CD4-positive, alpha-beta T cell treated with Interleukin-6 for 4 hours (primary cell): ENCODE results near the gene CCDC28A.

Experiments used
- DNase-seq: peaks from one replicate; pipeline ENCODE4 v3.0.0-alpha.2; 2020; ENCODE audit warnings: mixed read lengths

The CCDC28A gene

GRCh38 chr6:138796771-138797170 lies 23.2 kb downstream of the CCDC28A start:
- DNase-seq = no peak

GRCh38 chr6:138797806-138798446 lies 24.4 kb downstream of the CCDC28A start:
- no peak for DNase-seq

GRCh38 chr6:138800377-138801150 lies 27.0 kb downstream of the CCDC28A start:
- DNase-seq = no peak

DNA sequence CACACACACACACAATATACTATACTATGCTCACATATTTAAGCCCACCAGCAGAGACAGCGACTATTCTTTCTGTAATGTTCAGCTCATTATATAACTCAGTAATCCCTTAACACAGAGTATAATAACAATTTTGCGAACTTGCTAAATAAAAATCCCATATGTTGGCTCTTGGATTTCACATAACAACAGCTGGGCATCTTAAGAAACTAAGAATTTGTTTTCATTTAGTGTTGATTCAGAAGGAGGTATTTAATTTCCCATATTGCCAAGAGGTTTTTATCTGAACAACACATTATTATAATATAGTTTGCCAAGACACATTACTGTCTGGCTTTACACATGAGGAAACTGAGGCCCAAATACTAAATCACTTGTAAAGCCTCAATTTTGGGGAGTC lies 29.8 kb downstream of the CCDC28A start:
- no peak for DNase-seq

DNA sequence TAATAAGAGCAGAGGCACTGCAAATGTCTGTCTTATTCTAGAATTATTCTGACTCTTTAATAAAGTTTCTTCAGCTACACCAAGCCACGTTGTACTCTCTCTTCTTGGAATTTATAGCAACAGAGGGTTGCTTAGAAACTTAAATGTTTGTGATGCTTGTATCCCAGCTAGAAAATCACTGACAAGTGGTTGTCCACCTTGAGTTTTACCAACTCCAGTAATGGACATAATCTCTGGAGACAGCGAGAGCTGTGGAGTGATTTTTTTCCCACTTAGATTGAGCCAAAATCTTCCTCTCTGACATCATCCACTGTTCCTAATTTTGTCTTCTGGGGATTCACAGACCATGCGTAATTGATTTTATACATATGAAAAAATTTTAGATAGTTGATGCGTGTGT lies 30.3 kb downstream of the CCDC28A start:
- no peak for DNase-seq

DNA sequence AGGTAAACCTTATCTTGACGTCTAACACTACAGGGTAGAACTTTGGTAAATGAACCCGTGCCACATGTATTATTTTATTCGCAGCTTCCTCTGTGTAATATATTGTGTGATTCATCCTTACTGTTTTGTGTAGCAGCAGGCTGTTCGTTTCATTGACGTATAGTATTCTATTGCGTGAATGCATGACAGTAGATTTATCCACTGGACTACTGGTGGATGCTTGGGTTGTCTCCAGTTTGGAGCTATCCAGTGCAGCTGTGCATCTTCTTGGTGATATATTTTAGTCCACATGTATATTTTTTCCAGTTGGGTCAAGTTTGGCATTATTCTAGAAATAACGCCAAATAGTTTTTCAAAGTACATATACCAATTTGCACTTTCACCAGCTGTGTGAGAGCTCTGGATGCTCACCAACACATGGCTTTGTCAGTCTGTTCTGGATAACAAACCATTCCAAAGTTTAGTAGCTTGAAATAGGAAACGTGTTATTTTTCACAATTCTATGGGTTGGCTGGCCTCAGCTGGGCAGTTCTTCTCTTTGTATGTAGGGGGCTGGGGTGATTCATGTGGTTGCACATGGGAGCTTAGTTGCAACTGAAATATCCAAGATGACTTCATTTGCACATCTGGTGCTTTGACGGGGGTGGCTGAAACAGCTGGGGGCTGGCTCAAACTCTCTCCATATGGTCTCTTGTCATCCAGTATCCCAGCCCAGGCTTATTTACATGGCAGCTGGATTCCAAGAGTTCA lies 31.6 kb downstream of the CCDC28A start:
- no peak for DNase-seq

DNA sequence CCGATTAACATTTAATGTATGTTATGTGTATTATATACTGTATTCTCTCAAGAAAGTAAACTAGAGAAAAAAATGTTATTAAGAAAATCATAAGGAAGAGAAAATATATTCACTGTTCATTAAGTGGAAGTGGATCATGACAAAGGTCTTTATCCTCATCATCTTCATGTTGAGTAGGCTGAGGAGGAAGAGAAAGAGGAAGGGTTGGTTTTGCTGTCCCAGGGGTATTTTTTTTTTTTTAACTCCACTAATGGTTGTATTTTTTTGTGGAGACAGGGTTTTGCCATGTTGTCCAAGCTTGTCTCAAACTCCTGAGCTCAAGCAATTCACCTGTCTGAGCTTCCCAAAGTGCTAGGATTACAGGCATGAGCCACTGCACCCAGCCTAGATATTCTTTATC lies 33.3 kb downstream of the CCDC28A start:
- no peak for DNase-seq

GRCh38 chr6:138809677-138810076 lies 36.1 kb downstream of the CCDC28A start:
- no peak for DNase-seq

- no peak for DNase-seq
Observed at GRCh38 chr6:138811866-138812265, 38.3 kb downstream of the CCDC28A start.

- no peak for DNase-seq
Observed at GRCh38 chr6:138814179-138814834, 40.7 kb downstream of the CCDC28A start.

DNA sequence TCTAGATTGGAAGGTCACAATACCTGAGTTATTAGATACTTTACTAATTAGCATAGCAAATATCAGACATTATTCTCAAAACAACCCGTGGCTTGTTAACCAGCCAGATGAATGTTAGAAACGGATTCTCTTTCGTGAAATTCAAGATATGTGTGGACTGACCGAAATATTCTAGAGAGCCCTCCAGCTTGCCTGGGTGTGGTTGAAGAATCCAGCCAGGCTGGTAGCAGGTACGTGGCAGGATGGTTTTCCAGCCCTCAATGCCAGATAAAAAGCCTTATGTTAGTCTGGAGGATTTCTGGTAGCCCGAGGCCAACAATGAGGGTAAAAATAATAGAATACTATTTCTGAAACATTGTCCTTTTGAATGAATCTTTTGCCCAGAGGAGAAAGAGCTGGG lies 41.7 kb downstream of the CCDC28A start:
- DNase-seq = no peak

- DNase-seq = no peak
Observed at GRCh38 chr6:138815797-138816528, 42.4 kb downstream of the CCDC28A start.

- no peak for DNase-seq
Observed at GRCh38 chr6:138817799-138818198, 44.2 kb downstream of the CCDC28A start.

DNA sequence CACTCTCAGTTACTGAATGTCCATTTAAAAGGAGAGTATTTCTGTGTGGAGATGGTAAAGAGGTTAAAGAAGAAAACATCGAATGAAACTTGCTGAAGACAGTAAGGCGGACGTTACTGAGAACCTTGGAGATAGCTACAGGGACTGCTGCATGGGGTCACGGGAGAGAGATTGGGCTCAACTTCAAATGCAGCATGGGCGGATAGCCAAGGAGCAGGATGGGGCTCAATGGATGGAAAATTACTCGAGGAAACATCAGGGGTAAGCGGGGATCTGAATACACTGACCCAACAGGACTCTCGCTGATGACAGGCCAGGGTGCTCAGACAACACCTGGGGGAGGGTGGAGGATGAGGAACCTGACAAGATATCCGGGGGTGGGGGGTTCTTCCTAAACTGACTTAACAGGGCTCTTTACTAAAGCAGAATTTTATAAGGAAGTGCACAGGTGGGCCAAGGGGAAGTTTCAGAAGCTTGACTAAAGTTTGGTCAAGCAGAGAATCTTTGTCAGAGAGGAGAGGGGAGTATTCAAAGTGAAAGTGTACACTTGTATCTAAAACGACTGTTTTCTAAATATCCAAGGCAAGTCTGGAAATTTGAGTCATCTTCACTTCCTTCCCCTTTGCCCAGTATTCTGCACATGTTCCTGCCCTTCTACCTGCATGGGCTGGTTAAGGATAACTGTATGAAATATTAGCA lies 45.1 kb downstream of the CCDC28A start:
- DNase-seq = no peak

GRCh38 chr6:138821519-138821918 lies 48.0 kb downstream of the CCDC28A start:
- no peak for DNase-seq

DNA sequence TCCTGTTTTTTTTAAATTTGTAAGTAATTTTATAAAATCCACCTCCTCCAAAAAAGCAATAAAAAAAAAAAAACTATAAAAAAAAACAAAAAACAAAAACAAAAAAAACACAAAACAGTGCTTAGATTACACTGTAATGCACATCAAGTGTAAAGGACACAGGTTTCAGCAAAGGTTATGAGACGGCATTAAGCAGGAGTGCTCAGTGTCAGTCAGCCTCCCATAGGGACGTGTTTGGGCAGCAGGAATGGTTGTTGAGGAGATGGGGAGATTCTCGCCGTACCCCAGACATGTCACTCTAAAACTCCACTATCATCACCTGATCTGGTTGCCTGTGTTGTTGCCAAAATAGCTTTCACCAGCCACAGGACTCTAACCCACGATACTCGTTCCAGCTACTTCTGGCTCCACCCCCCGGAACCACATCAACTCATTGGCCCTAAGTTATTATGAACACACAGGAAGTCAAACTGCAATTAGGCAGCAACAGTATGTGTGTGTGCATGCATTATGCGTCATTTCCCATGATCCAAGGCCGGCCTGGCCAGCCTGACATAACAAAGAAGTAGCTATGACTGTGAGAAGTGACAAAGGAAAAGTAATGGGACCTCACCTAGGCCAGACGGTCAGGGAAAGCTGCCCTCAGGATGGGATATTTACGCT lies 51.0 kb downstream of the CCDC28A start:
- DNase-seq = peak; percentile 10

DNA sequence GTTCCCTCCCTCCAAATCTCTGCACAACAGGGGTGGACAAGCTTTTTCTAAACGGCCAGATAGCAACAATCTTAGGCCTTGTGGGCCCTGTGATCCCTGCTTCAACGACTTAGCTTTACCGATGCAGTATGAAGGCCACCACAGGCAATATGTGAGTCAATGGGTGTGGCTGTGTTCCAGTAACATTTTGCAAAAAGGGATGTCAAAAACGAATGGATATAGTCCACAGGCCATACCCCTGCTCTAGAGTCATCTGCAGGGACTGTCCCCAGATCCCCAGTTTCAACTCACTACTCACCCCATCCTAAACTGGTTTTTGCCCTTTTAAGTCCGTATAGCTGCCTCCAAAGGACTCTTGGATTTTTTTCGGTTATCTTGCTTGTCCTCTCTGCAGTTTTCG lies 56.7 kb downstream of the CCDC28A start:
- DNase-seq = no peak

DNA sequence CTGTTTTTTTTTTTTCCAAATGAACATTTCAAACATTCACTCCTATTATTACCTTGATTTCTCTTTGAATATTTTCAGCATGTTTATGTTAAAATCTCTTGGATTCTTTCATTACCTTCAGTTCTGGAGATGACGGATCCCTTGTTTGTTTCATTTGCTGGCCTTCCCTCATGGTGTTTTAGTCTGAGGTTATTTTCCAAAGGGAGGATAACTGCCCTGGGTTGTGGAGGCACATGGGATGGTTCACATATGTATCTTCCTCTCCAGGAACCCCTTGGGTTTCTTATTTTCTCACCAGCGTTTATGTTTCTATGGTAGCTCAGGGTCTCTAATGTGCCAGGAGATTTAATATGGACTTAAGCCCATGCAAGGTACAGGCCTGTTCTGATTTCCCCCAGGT lies 58.6 kb downstream of the CCDC28A start:
- no peak for DNase-seq

DNA sequence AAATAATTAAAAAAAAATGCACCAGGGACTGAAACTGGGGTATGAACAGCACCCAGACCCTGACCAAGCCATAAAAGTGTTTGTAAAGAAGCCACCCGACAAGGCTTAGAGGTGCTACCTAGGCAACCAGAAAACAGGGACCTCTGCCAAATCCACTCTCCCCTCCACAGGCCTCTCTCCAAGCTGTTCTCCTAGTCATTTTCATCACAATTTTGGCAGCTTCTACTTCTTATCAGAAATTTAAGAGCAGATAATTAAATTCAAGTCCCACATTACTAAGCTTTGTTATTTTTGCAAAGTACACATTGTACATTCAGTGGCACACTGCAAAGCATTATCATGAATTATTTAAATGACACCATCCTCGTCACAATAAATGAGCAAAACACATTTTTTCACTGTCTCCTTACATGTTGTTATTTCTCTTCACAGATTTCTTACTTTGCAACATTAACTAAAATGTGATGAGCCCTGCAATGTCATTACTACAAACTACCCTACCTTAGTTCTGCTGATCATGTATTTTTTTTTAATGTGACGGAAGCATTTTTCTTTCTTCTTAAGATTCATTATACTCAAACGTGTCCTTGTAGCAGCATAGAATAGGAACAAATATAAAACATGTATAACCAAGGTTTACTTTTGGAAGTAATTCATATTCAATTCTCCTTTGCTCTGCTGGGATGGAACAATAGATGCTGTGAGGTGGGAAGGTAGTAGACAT lies 60.4 kb downstream of the CCDC28A start:
- no peak for DNase-seq

DNA sequence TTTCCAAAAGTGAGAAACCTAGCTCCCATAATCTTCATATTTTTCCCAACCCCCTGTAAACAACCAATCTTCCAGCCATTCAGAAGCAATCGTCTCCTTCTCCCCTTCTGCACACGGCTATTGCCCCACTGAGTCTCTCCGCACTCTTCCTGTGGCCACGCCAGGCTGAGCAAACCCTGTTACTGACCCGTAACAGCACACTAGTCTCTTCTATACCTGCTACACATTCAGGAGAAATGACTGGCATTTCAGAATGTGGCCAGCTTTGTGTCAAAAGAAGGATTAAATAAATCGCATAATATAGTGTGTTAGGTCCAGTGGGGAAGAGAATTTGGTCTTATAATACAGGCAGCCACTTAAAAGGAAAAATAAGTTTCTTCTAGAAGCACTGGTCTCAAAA lies 63.7 kb downstream of the CCDC28A start:
- no peak for DNase-seq
